Ectodermal cell (in vitro differentiated cells): ENCODE results near the gene CYP8B1.

ENCODE experiments used
- H3K27ac ChIP-seq: 2 replicates; pipeline ENCODE4 v1.7.0; 2013; ENCODE audit warnings: mild to moderate bottlenecking, low read depth, low read length; ENCODE audit not compliant: insufficient read depth, poor library complexity, severe bottlenecking
- H3K27me3 ChIP-seq: 2 replicates; pipeline ENCODE4 v1.7.0; 2013; ENCODE audit warnings: mild to moderate bottlenecking, low read length; ENCODE audit not compliant: insufficient read depth, control insufficient read depth, poor library complexity, severe bottlenecking
- H3K36me3 ChIP-seq: one replicate; pipeline ENCODE4 v1.7.0; 2013; ENCODE audit warnings: low read length; ENCODE audit not compliant: control insufficient read depth, insufficient read depth
- H3K4me1 ChIP-seq: one replicate; pipeline ENCODE4 v1.7.0; 2013; ENCODE audit warnings: low read length; ENCODE audit not compliant: control insufficient read depth, insufficient read depth
- H3K4me3 ChIP-seq: 2 replicates; pipeline ENCODE4 v1.7.0; 2013; ENCODE audit warnings: low read depth, low read length, control low read depth; ENCODE audit not compliant: insufficient read depth
- H3K9me3 ChIP-seq: 2 replicates; pipeline ENCODE4 v1.7.0; 2013; ENCODE audit warnings: mild to moderate bottlenecking, low read length, moderate library complexity; ENCODE audit not compliant: control insufficient read depth
- WGBS, 2 experiments: methylation state at CpG; one replicate each; pipeline ENCODE4 v1.1.7; 2013; ENCODE audit warnings: missing lambda C conversion rate in 2 of 2; 5-methylcytosine and 5-hydroxymethylcytosine counted together

CYP8B1 gene

DNA sequence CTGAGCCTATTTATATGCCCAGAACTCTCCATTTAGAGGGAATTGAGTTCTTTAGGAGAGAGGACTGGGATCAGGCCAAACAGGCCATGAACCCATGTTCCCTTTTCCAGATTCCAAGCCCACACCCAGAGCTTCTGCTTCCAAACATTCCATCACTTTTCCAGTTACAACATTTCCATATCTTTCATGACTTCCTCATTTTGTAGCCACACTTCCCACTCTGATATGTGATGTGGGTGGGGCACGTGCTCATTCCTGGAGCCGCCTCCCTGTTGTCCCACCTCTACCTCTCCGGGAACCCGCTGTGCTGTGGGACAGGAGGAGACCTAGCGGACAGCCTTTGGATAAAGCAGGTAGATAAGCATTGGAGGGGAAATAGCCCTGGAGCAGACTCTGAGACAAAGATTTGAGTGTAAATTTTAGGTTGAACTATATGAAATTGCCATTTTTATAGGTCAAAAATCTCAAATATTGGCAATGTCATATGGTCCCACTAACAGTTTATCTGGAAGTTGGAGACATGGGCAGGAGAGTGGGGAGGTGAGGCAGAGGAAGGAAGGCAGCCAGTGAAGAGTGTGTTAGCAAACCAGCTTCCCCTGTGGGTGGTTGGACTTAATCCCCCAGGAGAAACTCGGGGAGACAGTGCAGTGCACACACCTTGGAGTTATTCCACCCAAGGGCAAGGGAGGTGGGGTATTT is 31.8 kb downstream of the CYP8B1 start:
- no peak overlapping the region for H3K27ac ChIP-seq
- 86 to 92% methylated on average over 6 of the region's 6 CpGs for WGBS, 2 experiments
- H3K9me3 ChIP-seq = no peaks in the 10 kb centered on the region
- no peaks in the 10 kb centered on the region for H3K36me3 ChIP-seq
- no peaks in the 10 kb centered on the region for H3K27me3 ChIP-seq
- no peak overlapping the region for H3K4me3 ChIP-seq
- peaks cover 6% of the 10 kb centered on the region for H3K4me1 ChIP-seq

DNA sequence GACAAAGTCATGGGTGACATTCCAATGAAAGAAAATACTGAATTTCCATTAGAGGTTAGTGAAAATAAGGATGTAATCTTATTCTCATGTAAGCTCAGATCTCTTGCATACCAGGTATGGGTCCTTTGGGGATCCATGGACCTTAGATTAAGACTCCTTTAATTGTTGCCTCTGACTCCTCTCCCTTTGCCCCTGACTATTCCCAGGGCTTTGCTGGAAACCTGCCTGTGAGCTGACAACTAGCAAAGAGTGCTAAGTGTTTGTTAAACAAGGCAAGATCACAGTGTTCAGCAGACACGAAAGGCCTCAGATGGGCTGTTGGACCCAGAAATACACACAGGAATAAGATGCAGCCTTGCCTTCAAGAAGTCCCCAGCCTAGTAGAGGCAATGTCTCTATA is 34.3 kb downstream of the CYP8B1 start:
- Histone ChIP-seq H3K9me3 (no peaks in the 10 kb centered on the region), H3K27ac (no peak overlapping the region), H3K36me3 (no peaks in the 10 kb centered on the region), H3K4me3 (no peak overlapping the region), H3K27me3 (no peaks in the 10 kb centered on the region), H3K4me1 (peaks cover 6% of the 10 kb centered on the region)
- WGBS, 2 experiments = 98% methylated on average over 1 of the region's 1 CpG

DNA sequence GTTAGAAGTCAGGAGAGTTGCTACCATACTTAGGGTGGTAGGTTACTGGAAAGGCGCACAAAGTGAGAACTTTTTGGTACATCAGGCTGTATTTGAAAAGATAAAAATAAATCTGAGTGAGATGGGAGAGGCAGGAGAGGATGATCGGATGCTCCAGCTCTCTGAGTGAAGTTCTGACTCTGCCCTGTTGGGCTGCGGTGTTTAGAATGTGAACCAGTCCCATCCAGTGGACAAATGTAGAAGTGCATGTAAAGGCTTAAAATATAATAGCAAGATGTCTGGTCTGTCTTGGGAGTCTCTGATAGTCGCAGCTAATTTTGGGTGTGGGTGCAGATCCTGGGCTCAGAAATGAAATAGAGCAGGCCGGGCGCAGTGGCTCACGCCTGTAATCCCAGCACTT is 36.1 kb downstream of the CYP8B1 start:
- no peak overlapping the region for H3K27ac ChIP-seq
- WGBS, 2 experiments = 74 to 77% methylated on average over 7 of the region's 7 CpGs
- H3K9me3 ChIP-seq = no peaks in the 10 kb centered on the region
- H3K4me3 ChIP-seq = no peak overlapping the region
- H3K36me3 ChIP-seq = no peaks in the 10 kb centered on the region
- H3K27me3 ChIP-seq = no peaks in the 10 kb centered on the region
- H3K4me1 ChIP-seq = peaks cover 4% of the 10 kb centered on the region

DNA sequence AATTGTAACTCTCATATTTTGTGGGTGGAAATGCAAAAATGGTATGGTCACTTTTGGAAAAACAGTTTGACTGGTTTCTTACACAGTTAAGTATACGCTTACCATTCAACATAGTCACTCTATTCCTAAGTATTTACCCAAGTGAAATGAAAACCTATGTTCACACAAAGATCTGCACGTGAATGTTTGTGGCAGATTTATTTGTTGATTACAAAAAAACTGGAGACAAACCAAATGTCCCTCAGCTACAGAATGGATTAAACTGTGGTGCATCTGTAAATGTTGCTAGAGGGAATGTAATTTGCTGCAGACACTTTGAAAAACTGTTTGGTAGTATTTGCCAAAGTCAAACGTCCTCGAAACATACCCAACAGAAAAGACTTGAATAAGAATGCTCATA is 37.1 kb downstream of the CYP8B1 start:
- Histone ChIP-seq H3K27ac (no peak overlapping the region), H3K36me3 (no peaks in the 10 kb centered on the region), H3K4me3 (no peak overlapping the region), H3K27me3 (no peaks in the 10 kb centered on the region), H3K4me1 (no peaks in the 10 kb centered on the region), H3K9me3 (no peaks in the 10 kb centered on the region)
- 64 to 87% methylated on average over 4 of the region's 4 CpGs for WGBS, 2 experiments

DNA sequence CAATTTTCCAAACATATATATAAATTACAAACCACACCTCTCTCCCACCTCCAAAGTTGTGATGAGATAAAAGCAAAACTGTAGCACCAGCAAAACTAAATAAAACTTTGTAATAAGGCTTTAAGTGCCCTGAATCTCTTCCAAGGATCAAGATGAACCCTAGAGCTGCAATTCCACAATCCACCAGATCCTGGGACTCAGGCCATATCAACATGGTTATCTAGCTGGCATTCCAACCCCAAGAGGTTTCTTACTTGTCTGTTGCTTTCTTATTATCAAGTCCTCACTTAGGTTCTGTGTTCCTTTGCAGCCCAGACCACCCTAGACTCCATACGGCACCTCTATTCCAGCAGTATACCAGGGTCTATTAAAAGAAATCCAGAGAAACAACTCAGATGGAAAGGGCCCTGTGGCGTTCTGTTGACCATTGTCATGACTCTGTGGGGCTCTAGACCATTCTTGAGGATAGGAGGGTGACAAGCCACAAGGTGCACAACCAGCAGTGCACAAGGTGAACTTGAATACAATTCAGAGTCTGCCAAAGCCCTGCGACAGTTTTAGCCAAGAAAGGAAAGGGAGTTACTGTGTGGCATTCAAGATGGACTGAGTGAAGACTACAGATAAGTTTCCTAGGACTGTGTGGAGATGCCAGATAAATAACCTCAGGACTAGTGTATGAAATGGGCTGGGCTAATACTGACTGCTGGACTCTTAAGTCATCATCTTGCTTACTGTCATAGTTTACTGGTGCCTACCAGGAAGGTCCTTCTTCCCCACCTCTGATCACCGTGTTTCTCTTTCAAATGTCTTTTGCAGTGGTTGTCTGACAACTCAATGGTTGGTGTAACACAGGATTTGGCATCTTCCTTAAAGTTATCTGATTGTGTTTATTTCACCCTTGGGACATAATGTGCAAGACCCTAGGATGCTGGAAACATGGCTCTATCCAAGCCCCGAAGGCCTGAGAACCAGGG is 39.2 kb downstream of the CYP8B1 start:
- 92 to 94% methylated on average over 5 of the region's 5 CpGs for WGBS, 2 experiments

DNA sequence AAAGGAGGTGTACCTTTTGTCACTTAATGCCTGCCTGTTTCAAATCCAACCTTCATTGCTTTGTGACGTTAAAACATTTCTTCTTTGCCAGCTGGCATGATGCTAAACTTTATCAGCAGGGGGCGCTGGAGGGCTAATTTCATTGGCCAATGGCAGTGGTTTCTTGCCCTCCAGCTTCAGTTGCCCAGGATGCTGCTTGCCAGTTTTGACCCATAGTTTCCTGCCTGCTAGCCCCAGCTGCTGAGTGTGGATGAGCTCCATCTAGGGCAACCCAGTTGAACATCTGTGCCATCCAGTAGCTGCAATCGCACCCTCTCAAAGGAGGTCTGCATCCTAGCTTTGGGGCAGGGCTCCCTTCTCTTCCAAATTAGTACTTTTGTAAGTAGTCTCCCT is 44.4 kb downstream of the CYP8B1 start:
- Histone ChIP-seq H3K9me3 (no peaks in the 10 kb centered on the region), H3K36me3 (no peaks in the 10 kb centered on the region), H3K27ac (no peak overlapping the region), H3K4me1 (no peaks in the 10 kb centered on the region), H3K27me3 (no peaks in the 10 kb centered on the region), H3K4me3 (no peak overlapping the region)
- 23 to 28% methylated on average over 3 of the region's 3 CpGs for WGBS, 2 experiments

More for the DNA sequence above, 39.2 kb downstream of the CYP8B1 start:
- Histone ChIP-seq H3K4me1 (no peaks in the 10 kb centered on the region), H3K36me3 (no peaks in the 10 kb centered on the region), H3K27me3 (no peaks in the 10 kb centered on the region), H3K4me3 (no peak overlapping the region), H3K9me3 (no peaks in the 10 kb centered on the region), H3K27ac (no peak overlapping the region)

DNA sequence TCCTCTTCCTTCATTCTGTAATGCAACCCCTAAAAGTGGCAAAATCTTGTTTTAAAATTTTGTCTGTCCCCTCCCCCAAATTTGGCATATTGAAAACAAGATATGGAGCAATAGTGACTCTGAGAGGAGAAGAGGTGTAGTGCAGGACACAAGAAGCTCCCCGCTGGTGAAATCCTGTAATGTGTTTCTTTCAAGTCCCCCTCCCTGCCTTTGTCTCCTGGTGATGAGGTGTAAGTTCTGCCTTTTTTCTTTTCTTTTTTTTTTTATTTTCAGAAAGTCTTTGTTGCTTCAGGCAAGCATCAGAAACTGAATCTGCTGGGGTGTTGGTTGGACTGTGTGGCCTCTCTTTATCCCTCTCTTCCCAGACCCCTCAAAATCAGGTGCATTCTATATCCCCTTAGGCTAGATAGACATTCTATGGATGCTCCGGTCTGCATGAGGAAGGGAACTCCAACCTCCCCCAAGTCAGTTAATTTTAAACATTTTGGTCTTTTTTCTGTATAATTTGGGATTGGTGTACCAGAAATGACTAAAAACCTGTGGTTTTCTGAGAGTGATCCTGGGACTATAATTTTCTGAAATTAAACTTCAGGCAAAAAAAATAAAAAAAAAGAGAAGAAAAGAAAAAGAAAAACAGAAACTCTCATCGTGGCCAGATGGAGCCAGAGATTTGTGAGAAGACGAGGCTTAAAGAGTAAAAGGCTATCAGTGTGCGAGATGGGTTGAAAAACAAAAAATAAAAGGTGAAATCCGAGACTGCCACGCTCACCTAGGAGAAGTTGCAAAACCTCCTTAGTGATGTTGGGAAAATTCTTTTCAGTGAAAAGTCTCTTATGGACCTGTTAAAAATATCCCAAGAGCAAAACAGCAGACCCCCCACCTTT is 45.0 kb downstream of the CYP8B1 start:
- no peaks in the 10 kb centered on the region for H3K4me1 ChIP-seq

DNA sequence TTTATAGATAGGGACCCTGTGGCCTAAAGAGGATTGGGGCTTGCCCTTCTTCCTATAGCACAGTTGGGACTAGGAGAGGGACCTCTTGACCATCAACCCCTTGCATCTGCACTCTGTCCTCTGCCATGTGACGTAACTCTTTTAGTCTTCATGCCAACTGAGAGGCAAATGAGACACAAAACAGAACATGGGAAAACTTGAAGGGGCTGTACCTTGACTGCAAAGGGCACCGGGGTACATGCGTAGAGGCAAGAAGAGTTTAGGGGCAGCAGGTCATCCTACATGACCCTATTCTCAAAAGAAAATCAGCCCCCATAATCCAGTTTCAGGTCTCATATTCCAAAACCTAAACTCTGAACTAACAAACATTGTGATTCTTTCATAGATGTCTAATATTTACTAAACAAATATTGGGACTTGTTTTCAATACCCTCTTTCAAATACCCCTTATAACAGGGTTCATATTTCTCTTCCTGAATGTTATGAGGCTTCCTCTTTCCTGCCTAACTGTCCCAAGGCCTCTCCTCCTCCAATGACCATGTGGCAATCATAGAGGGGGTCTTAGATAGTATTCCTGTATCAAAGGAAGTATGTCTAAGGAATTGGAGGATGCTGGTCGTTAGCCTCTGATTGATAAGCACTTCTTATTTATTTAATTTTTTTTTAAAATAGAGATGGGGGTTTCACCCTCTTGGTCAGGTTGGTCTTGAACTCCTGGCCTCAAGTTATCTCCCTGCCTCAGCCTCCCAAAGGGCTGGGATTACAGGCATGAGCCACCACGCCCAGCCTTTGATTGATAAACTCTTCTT is 45.8 kb downstream of the CYP8B1 start:
- H3K27me3 ChIP-seq = no peaks in the 10 kb centered on the region
- H3K4me3 ChIP-seq = no peak overlapping the region
- H3K36me3 ChIP-seq = no peaks in the 10 kb centered on the region
- WGBS, 2 experiments = 91 to 95% methylated on average over 4 of the region's 5 CpGs
- no peaks in the 10 kb centered on the region for H3K4me1 ChIP-seq
- H3K9me3 ChIP-seq = no peaks in the 10 kb centered on the region
- no peak overlapping the region for H3K27ac ChIP-seq

More for the DNA sequence above, 45.0 kb downstream of the CYP8B1 start:
- H3K27ac ChIP-seq = no peak overlapping the region
- H3K4me3 ChIP-seq = no peak overlapping the region
- no peaks in the 10 kb centered on the region for H3K27me3 ChIP-seq
- no peaks in the 10 kb centered on the region for H3K9me3 ChIP-seq
- H3K36me3 ChIP-seq = no peaks in the 10 kb centered on the region
- WGBS, 2 experiments = 47 to 48% methylated on average over 7 of the region's 7 CpGs

DNA sequence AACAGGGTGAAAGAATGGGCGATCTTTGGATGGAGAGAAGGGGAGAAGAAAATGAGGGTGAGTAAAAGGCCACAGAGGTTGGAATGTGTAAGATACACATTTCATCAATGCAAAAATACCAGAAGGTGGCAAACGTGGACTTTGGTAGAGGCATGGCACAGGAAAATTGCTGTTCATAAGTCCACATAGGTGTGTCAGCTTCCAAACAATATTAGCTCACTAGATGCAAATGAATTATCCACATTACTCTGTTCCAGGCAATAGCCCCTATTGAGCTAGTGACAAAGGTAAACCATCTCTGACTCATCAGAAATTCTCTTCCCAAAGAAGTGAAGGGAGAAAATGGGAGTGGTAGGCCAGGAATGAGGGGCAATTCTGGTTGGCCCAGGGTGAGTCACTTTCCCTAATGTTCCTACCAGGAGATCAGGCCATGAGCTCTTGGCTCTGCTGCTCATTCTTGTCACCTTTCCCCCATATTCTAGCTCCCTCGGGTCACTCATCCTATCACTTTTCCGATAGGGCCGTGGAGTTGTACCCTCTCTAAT is 46.5 kb downstream of the CYP8B1 start:
- H3K9me3 ChIP-seq = no peaks in the 10 kb centered on the region
- H3K27ac ChIP-seq = no peak overlapping the region
- no peaks in the 10 kb centered on the region for H3K36me3 ChIP-seq
- no peaks in the 10 kb centered on the region for H3K27me3 ChIP-seq
- H3K4me3 ChIP-seq = no peak overlapping the region
- no peaks in the 10 kb centered on the region for H3K4me1 ChIP-seq
- WGBS, 2 experiments = 88 to 93% methylated on average over 5 of the region's 5 CpGs
